SH-SY5Y (cell line): ENCODE results near the gene C4orf36.

Experiments
- GATA2 ChIP-seq: IDR thresholded peaks from 2 replicates; pipeline ENCODE4 v1.6.1; 2011; ENCODE audit warnings: mild to moderate bottlenecking, low read depth, low read length
- GATA3 ChIP-seq: IDR thresholded peaks from 2 replicates; pipeline ENCODE4 v1.6.1; 2011; ENCODE audit warnings: low read depth, mild to moderate bottlenecking, low read length, moderate library complexity

DNA sequence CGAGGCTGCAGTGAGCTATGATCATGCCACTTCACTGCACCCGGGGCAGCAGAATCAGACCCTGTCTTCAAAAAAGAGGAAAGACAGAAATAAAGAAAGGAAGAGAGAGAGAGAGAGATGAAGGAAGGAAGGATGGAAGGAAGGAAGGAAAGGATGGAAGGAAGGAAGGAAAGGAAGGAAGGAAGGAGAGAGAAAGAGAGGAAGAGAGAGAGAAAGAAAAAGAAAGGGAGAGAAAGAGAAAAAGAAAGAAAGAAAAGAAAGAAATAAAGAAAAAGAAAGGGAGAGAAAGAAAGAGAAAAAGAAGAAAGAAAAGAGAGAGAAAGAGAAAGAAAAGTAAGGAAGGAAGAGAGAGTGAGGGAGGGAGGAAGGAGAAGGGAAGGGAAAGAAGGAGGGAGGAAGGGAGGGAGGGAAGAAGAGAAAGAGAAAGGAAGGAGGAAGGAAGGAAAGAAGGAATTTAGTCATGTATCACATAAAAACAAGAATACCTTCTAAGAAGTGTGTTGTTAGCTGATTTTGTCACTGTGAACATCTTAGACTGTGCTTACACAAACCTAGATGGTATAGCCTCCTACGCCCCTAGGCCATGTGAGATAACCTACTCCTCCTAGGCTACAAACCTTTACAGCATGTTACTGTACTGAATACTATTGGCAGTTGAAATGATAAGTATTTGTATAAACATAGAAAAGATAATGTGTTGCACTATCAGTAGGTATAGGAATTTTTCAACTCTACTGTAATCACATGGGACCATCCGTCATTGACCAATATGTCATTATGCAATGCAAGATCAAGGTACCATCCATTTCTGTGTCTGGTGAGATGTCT lies 25.2 kb upstream of the C4orf36 start:
- TF ChIP-seq GATA3 = no peak
- TF ChIP-seq GATA2 = no peak
